ENCODE data around the gene WWC1.

WWC1 gene

DNA sequence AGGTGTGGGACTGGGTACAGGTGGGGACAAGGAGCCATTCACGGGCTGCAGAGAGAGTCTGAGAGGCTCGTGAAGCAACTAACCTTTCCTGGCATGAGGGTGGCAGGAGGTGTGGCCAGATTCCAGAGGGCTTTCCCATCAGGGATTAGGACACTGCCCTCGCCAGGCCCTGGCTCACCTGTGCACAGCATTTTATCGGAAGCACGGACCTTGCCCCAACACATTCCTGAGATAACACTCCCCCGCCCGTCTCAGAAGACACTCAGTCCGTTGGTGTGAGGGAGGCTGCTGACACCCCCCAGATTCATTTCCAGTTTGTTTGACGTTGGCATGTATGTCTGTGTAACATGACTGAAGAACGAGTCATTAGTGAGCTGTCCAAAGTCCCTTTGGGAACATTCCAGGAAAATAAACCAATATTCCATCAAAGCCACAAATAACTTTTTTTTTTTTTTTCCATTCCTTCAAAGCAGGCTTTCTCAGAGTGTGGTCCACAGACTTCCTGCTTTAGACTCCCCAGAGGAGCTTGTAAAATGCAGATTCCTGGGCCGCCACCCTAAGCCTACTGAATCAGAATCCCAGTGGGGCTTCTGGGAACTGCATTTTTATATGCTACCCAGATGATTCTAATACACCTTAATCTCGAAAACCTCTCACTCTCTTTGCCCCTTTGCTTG, 23.4 kb downstream of the WWC1 start:
- H3K4me3 ChIP-seq (ENCODE audit: low read depth, low read length, poor library complexity, severe bottlenecking): no peak overlapping the region
- H3K9ac ChIP-seq (ENCODE audit: low read length): no peak overlapping the region
- H3K79me2 ChIP-seq (ENCODE audit: insufficient read depth, low read length): no peaks in the 10 kb centered on the region
- H3K9me2 ChIP-seq (ENCODE audit: low read depth, low read length): no peaks in the 10 kb centered on the region
- H3F3A ChIP-seq (ENCODE audit: insufficient read depth, low read length): no peaks in the 10 kb centered on the region
- H3K9me3 ChIP-seq (ENCODE audit: low read length): no peaks in the 10 kb centered on the region
- H3K27me3 ChIP-seq (ENCODE audit: insufficient read depth, low read length): no peaks in the 10 kb centered on the region
- no peak overlapping the region for H3K4me2 ChIP-seq (ENCODE audit: low read length)
- H3K36me3 ChIP-seq (ENCODE audit: insufficient read depth, low read length): no peaks in the 10 kb centered on the region; the same call in 1 of the 2 replicates
- no peaks in the 10 kb centered on the region for H3K4me1 ChIP-seq (ENCODE audit: insufficient read depth, low read length, severe bottlenecking)
- TF ChIP-seq CTCF (IDR thresholded peaks at IDR 0.05; ENCODE audit: low read length) (no peak), EZH2 (IDR thresholded peaks at IDR 0.05; ENCODE audit: borderline replicate concordance, low read length) (no peak)
- H2AFZ ChIP-seq (ENCODE audit: low read length): no peak overlapping the region
- no peak overlapping the region for H3K27ac ChIP-seq (ENCODE audit: low read depth, low read length, poor library complexity, severe bottlenecking)
- H4K20me1 ChIP-seq (ENCODE audit: insufficient read depth, low read length): no peaks in the 10 kb centered on the region

- no peak for TF ChIP-seq CTCF (IDR thresholded peaks at IDR 0.05; ENCODE audit: low read length)
- no peak for TF ChIP-seq EZH2 (IDR thresholded peaks at IDR 0.05; ENCODE audit: borderline replicate concordance, low read length)
- Histone ChIP-seq H3K27ac (ENCODE audit: low read depth, low read length, poor library complexity, severe bottlenecking) (no peak overlapping the region), H4K20me1 (ENCODE audit: insufficient read depth, low read length) (no peaks in the 10 kb centered on the region), H3K79me2 (ENCODE audit: insufficient read depth, low read length) (no peaks in the 10 kb centered on the region), H3K4me1 (ENCODE audit: insufficient read depth, low read length, severe bottlenecking) (no peaks in the 10 kb centered on the region), H3F3A (ENCODE audit: insufficient read depth, low read length) (no peaks in the 10 kb centered on the region), H2AFZ (ENCODE audit: low read length) (no peak overlapping the region), H3K9ac (ENCODE audit: low read length) (no peak overlapping the region), H3K36me3 (ENCODE audit: insufficient read depth, low read length) (no peaks in the 10 kb centered on the region; the same call in 1 of the 2 replicates), H3K27me3 (ENCODE audit: insufficient read depth, low read length) (no peaks in the 10 kb centered on the region), H3K4me3 (ENCODE audit: low read depth, low read length, poor library complexity, severe bottlenecking) (no peak overlapping the region), H3K4me2 (ENCODE audit: low read length) (no peak overlapping the region), H3K9me2 (ENCODE audit: low read depth, low read length) (no peaks in the 10 kb centered on the region), H3K9me3 (ENCODE audit: low read length) (no peaks in the 10 kb centered on the region)
Measured at GRCh38 chr5:168315416-168316138, 24.1 kb downstream of the WWC1 start.

- H3K9ac ChIP-seq (ENCODE audit: low read length): no peak overlapping the region
- H4K20me1 ChIP-seq (ENCODE audit: insufficient read depth, low read length): no peaks in the 10 kb centered on the region
- no peak overlapping the region for H3K27ac ChIP-seq (ENCODE audit: low read depth, low read length, poor library complexity, severe bottlenecking)
- H3K4me2 ChIP-seq (ENCODE audit: low read length): no peak overlapping the region
- H3K79me2 ChIP-seq (ENCODE audit: insufficient read depth, low read length): no peaks in the 10 kb centered on the region
- H3K4me1 ChIP-seq (ENCODE audit: insufficient read depth, low read length, severe bottlenecking): no peaks in the 10 kb centered on the region
- no peak for TF ChIP-seq EZH2 (IDR thresholded peaks at IDR 0.05; ENCODE audit: borderline replicate concordance, low read length)
- TF ChIP-seq CTCF (IDR thresholded peaks at IDR 0.05; ENCODE audit: low read length): no peak
- H3K27me3 ChIP-seq (ENCODE audit: insufficient read depth, low read length): no peaks in the 10 kb centered on the region
- H2AFZ ChIP-seq (ENCODE audit: low read length): no peak overlapping the region
- H3K9me2 ChIP-seq (ENCODE audit: low read depth, low read length): no peaks in the 10 kb centered on the region
- no peaks in the 10 kb centered on the region; the same call in 1 of the 2 replicates for H3K36me3 ChIP-seq (ENCODE audit: insufficient read depth, low read length)
- no peaks in the 10 kb centered on the region for H3F3A ChIP-seq (ENCODE audit: insufficient read depth, low read length)
- H3K9me3 ChIP-seq (ENCODE audit: low read length): no peaks in the 10 kb centered on the region
- no peak overlapping the region for H3K4me3 ChIP-seq (ENCODE audit: low read depth, low read length, poor library complexity, severe bottlenecking)
Measured at GRCh38 chr5:168316139-168316578, 24.7 kb downstream of the WWC1 start.
